ENCODE results near the gene CLDN3.
"Not testable (repeated sequence)": the region's sequence is repeated elsewhere in the genome, so short reads cannot be mapped to it uniquely, and the experiment has no call there.

CLDN3 gene

DNA sequence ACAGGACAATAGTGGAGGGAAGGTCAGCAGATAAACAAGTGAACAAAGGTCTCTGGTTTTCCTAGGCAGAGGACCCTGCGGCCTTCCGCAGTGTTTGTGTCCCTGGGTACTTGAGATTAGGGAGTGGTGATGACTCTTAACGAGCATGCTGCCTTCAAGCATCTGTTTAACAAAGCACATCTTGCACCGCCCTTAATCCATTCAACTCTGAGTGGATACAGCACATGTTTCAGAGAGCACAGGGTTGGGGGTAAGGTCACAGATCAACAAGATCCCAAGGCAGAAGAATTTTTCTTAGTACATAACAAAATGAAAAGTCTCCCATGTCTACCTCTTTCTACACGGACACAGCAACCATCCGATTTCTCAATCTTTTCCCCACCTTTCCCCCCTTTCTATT, 26.6 kb upstream of the CLDN3 start:
- H3K4me3 ChIP-seq (ENCODE audit: low read length); H3K27me3 ChIP-seq (ENCODE audit: control insufficient read depth, insufficient read depth, low read length); H3K4me1 ChIP-seq (ENCODE audit: control insufficient read depth, low read depth, low read length); H3K9me3 ChIP-seq (ENCODE audit: control insufficient read depth, low read depth, low read length); H3K9ac ChIP-seq (ENCODE audit: low read length); H3K27ac ChIP-seq (ENCODE audit: low read length); H3K36me3 ChIP-seq (ENCODE audit: control insufficient read depth, low read depth, low read length): not testable (repeated sequence)

- not testable (repeated sequence) for H3K4me3 ChIP-seq (ENCODE audit: low read length); H3K9ac ChIP-seq (ENCODE audit: low read length); H3K27me3 ChIP-seq (ENCODE audit: control insufficient read depth, insufficient read depth, low read length); H3K36me3 ChIP-seq (ENCODE audit: control insufficient read depth, low read depth, low read length); H3K4me1 ChIP-seq (ENCODE audit: control insufficient read depth, low read depth, low read length); H3K9me3 ChIP-seq (ENCODE audit: control insufficient read depth, low read depth, low read length); H3K27ac ChIP-seq (ENCODE audit: low read length)
Observed at GRCh38 chr7:73795188-73795587, 25.1 kb upstream of the CLDN3 start.

GRCh38 chr7:73791170-73791690, 21.2 kb upstream of the CLDN3 start:
- H3K4me3 ChIP-seq (ENCODE audit: low read length); H3K9me3 ChIP-seq (ENCODE audit: control insufficient read depth, low read depth, low read length); H3K27ac ChIP-seq (ENCODE audit: low read length); H3K27me3 ChIP-seq (ENCODE audit: control insufficient read depth, insufficient read depth, low read length); H3K36me3 ChIP-seq (ENCODE audit: control insufficient read depth, low read depth, low read length); H3K9ac ChIP-seq (ENCODE audit: low read length); H3K4me1 ChIP-seq (ENCODE audit: control insufficient read depth, low read depth, low read length): not testable (repeated sequence)

GRCh38 chr7:73789051-73789450, 19.0 kb upstream of the CLDN3 start:
- H3K4me3 ChIP-seq (ENCODE audit: low read length) = no peak overlapping the region
- H3K9me3 ChIP-seq (ENCODE audit: control insufficient read depth, low read depth, low read length) = no peaks in the 10 kb centered on the region
- no peaks in the 10 kb centered on the region for H3K4me1 ChIP-seq (ENCODE audit: control insufficient read depth, low read depth, low read length)
- H3K27me3 ChIP-seq (ENCODE audit: control insufficient read depth, insufficient read depth, low read length) = no peaks in the 10 kb centered on the region
- no peaks in the 10 kb centered on the region for H3K36me3 ChIP-seq (ENCODE audit: control insufficient read depth, low read depth, low read length)
- H3K27ac ChIP-seq (ENCODE audit: low read length) = no peak overlapping the region
- H3K9ac ChIP-seq (ENCODE audit: low read length) = no peak overlapping the region

DNA sequence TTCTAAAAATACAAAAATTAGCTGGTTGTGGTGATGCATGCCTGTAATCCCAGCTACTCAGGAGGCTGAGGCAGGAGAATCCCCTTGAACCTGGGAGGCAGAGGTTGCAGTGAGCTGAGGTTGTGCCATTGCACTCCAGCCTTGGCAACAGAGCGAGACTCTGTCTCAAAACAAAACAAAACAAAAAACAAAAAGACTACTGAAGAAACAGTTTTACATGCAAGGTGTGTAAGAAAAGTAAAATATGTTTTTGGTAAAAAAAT, 17.6 kb upstream of the CLDN3 start:
- not testable (repeated sequence) for H3K27ac ChIP-seq (ENCODE audit: low read length)

GRCh38 chr7:73786588-73786987, 16.5 kb upstream of the CLDN3 start:
- no peaks in the 10 kb centered on the region for H3K27me3 ChIP-seq (ENCODE audit: control insufficient read depth, insufficient read depth, low read length)
- no peaks in the 10 kb centered on the region for H3K4me1 ChIP-seq (ENCODE audit: control insufficient read depth, low read depth, low read length)
- no peaks in the 10 kb centered on the region for H3K9me3 ChIP-seq (ENCODE audit: control insufficient read depth, low read depth, low read length)
- no peak overlapping the region for H3K4me3 ChIP-seq (ENCODE audit: low read length)
- no peaks in the 10 kb centered on the region for H3K36me3 ChIP-seq (ENCODE audit: control insufficient read depth, low read depth, low read length)
- no peak overlapping the region for H3K9ac ChIP-seq (ENCODE audit: low read length)
- no peak overlapping the region for H3K27ac ChIP-seq (ENCODE audit: low read length)

More for the DNA sequence above, 17.6 kb upstream of the CLDN3 start:
- H3K4me1 ChIP-seq (ENCODE audit: control insufficient read depth, low read depth, low read length); H3K4me3 ChIP-seq (ENCODE audit: low read length); H3K27me3 ChIP-seq (ENCODE audit: control insufficient read depth, insufficient read depth, low read length); H3K36me3 ChIP-seq (ENCODE audit: control insufficient read depth, low read depth, low read length); H3K9ac ChIP-seq (ENCODE audit: low read length); H3K9me3 ChIP-seq (ENCODE audit: control insufficient read depth, low read depth, low read length): not testable (repeated sequence)

DNA sequence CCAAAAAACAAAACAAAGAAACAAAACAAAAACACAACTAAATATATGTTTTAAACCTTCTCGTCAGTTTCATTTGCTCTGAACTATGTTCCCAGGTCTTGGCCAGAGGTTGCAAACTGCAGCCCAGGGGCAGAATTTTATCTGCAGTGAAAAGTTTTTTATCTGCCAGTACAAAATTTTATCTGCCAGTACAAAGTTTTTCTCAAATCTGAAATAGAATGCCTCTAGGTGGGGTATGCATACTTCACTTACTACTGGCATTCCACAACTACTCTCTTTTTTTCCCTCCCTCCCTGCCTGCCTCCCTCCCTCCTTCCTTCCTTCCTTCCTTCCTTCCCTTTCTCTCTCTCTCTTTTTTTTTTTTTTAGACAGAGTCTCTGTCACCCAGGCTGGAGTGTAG, 9.4 kb upstream of the CLDN3 start:
- Histone ChIP-seq H3K9me3 (ENCODE audit: control insufficient read depth, low read depth, low read length) (no peaks in the 10 kb centered on the region), H3K36me3 (ENCODE audit: control insufficient read depth, low read depth, low read length) (no peaks in the 10 kb centered on the region), H3K27ac (ENCODE audit: low read length) (no peak overlapping the region), H3K27me3 (ENCODE audit: control insufficient read depth, insufficient read depth, low read length) (no peaks in the 10 kb centered on the region), H3K4me1 (ENCODE audit: control insufficient read depth, low read depth, low read length) (no peaks in the 10 kb centered on the region), H3K4me3 (ENCODE audit: low read length) (no peak overlapping the region), H3K9ac (ENCODE audit: low read length) (no peak overlapping the region)

GRCh38 chr7:73778801-73779389, 8.8 kb upstream of the CLDN3 start:
- Histone ChIP-seq H3K4me3 (ENCODE audit: low read length) (no peak overlapping the region), H3K36me3 (ENCODE audit: control insufficient read depth, low read depth, low read length) (no peaks in the 10 kb centered on the region), H3K27ac (ENCODE audit: low read length) (no peak overlapping the region), H3K9me3 (ENCODE audit: control insufficient read depth, low read depth, low read length) (no peaks in the 10 kb centered on the region), H3K27me3 (ENCODE audit: control insufficient read depth, insufficient read depth, low read length) (no peaks in the 10 kb centered on the region), H3K4me1 (ENCODE audit: control insufficient read depth, low read depth, low read length) (no peaks in the 10 kb centered on the region), H3K9ac (ENCODE audit: low read length) (no peak overlapping the region)

GRCh38 chr7:73774923-73775322, 4.9 kb upstream of the CLDN3 start:
- no peak overlapping the region for H3K27ac ChIP-seq (ENCODE audit: low read length)
- no peaks in the 10 kb centered on the region for H3K9me3 ChIP-seq (ENCODE audit: control insufficient read depth, low read depth, low read length)
- H3K36me3 ChIP-seq (ENCODE audit: control insufficient read depth, low read depth, low read length) = no peaks in the 10 kb centered on the region
- no peaks in the 10 kb centered on the region for H3K4me1 ChIP-seq (ENCODE audit: control insufficient read depth, low read depth, low read length)
- no peak overlapping the region for H3K9ac ChIP-seq (ENCODE audit: low read length)
- no peaks in the 10 kb centered on the region for H3K27me3 ChIP-seq (ENCODE audit: control insufficient read depth, insufficient read depth, low read length)
- H3K4me3 ChIP-seq (ENCODE audit: low read length) = no peak overlapping the region

DNA sequence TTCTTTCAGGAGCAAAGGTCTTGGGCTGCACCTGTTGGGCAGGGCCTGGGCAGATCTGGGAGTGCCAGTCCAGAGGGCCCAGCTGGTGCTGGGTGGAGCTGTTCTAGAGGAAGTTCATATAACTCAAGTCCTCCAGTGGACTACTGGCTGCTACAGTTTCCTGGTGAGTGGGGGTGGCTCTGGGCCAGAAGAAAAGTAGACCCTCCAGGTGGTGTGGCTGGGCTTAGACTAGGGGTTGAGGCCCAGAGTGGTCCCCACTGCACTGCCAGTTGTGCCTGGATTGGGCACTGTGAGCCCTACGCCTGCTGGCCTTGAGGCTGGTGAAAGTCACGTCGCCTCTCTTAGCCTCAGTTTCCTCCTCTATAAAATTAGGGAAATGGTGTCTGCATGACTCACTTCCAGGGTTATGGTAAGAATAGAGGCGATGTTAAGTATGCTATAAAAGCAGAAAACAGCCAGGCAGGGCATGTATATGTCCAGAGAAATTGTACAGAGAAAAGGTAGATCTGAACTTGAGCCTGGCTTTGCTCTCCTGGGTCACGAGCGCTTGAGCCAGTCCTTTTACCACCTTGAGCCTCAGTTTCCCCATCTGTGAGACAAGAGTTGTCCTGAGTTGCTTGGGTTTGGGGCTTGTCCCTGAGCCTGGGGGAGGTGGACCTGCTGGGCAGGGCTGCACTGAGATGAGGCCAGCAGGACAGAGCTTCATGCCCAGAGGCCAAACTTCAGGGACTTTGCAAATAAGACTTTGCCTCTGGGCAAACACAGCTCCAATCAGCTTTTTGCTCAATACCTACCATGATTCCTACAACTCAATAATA, 3.8 kb upstream of the CLDN3 start:
- Histone ChIP-seq H3K4me3 (ENCODE audit: low read length) (no peak overlapping the region), H3K27ac (ENCODE audit: low read length) (no peak overlapping the region), H3K9me3 (ENCODE audit: control insufficient read depth, low read depth, low read length) (no peaks in the 10 kb centered on the region), H3K36me3 (ENCODE audit: control insufficient read depth, low read depth, low read length) (no peaks in the 10 kb centered on the region), H3K27me3 (ENCODE audit: control insufficient read depth, insufficient read depth, low read length) (no peaks in the 10 kb centered on the region), H3K9ac (ENCODE audit: low read length) (no peak overlapping the region), H3K4me1 (ENCODE audit: control insufficient read depth, low read depth, low read length) (no peaks in the 10 kb centered on the region)

GRCh38 chr7:73770860-73771670, 995 bp upstream of the CLDN3 start:
- Histone ChIP-seq H3K4me1 (ENCODE audit: control insufficient read depth, low read depth, low read length) (no peaks in the 10 kb centered on the region), H3K9me3 (ENCODE audit: control insufficient read depth, low read depth, low read length) (no peaks in the 10 kb centered on the region), H3K27ac (ENCODE audit: low read length) (no peak overlapping the region), H3K4me3 (ENCODE audit: low read length) (peak overlapping the region; percentile 67), H3K36me3 (ENCODE audit: control insufficient read depth, low read depth, low read length) (no peaks in the 10 kb centered on the region), H3K27me3 (ENCODE audit: control insufficient read depth, insufficient read depth, low read length) (no peaks in the 10 kb centered on the region), H3K9ac (ENCODE audit: low read length) (peak overlapping the region; percentile 26)

Measured in iPS-18a (cell line).